Testis (tissue), 2 donors: ENCODE measurements around the gene NOTCH1.

Source experiments
- POLR2A ChIP-seq: fragments of 450-650 bp; IDR thresholded peaks from one replicate; pipeline ENCODE4 v1.6.1; 2017; ENCODE audit warnings: antibody characterized with exemption, mild to moderate bottlenecking, moderate library complexity
- TF ChIP-seq, protein P1 (sequence below), 3 experiments: fragments of 450-650 bp in 2 of 3; fragments of 200-600 bp in 1 of 3; sonication (generic) in 1 of 3; IDR thresholded peaks; one replicate each; pipeline ENCODE4 v1.5.1; 2016 to 2019; ENCODE audit warnings: antibody characterized with exemption in 3 of 3, mild to moderate bottlenecking in 2 of 3, moderate library complexity in 1 of 3

DNA sequence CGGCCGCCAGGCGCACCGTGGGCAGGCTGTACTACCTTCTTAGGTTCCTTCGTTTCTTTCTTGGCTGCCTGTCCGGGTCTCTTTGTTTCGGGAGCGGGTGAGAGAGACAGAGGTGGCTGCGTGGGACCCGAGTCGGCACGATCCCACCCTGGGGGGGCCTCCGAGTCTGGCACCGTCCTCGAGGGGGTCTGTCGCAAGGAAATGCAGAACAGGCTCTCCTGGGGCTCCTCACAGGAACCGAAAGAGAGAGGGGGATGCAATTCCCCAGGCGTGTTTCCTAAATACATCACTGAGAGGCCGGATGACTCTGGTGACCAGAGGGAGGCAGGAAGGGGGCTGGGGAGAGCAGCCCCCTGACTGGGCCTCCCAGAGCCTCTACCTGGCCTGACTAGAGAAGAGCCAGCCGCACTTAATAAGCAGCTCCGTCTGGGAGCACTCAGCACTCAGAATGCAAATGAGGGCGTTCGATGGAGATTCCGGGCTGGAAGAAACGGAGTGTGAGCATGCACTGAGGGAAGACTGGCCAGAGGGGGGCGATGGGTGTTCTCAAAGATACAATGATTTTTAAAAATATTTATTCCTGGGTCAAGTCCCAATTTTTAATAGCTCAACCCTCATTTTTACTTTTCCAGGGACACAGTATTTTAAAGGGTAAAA is 94.5 kb downstream of the NOTCH1 start:
- TF ChIP-seq, protein P1, sequence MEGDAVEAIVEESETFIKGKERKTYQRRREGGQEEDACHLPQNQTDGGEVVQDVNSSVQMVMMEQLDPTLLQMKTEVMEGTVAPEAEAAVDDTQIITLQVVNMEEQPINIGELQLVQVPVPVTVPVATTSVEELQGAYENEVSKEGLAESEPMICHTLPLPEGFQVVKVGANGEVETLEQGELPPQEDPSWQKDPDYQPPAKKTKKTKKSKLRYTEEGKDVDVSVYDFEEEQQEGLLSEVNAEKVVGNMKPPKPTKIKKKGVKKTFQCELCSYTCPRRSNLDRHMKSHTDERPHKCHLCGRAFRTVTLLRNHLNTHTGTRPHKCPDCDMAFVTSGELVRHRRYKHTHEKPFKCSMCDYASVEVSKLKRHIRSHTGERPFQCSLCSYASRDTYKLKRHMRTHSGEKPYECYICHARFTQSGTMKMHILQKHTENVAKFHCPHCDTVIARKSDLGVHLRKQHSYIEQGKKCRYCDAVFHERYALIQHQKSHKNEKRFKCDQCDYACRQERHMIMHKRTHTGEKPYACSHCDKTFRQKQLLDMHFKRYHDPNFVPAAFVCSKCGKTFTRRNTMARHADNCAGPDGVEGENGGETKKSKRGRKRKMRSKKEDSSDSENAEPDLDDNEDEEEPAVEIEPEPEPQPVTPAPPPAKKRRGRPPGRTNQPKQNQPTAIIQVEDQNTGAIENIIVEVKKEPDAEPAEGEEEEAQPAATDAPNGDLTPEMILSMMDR (IDR thresholded peaks at IDR 0.05), result no peak
- no peak for TF ChIP-seq POLR2A
